HUES48 (cell line): Measurements from ENCODE around the gene DEF6.

Source experiments
- H3K27ac ChIP-seq: one replicate; pipeline ENCODE4 v1.7.0; 2013; ENCODE audit warnings: low read depth, low read length, inconsistent platforms
- H3K27me3 ChIP-seq: 2 replicates; pipeline ENCODE4 v1.6.1; 2013; ENCODE audit warnings: mild to moderate bottlenecking, low read length; ENCODE audit not compliant: control insufficient read depth, insufficient read depth
- H3K36me3 ChIP-seq: 2 replicates; pipeline ENCODE4 v1.6.1; 2013; ENCODE audit warnings: low read length; ENCODE audit not compliant: control insufficient read depth, insufficient read depth
- H3K4me1 ChIP-seq: 2 replicates; pipeline ENCODE4 v1.6.1; 2013; ENCODE audit warnings: mild to moderate bottlenecking, low read length; ENCODE audit not compliant: control insufficient read depth, insufficient read depth
- H3K4me3 ChIP-seq: 2 replicates; pipeline ENCODE4 v1.5.1; 2013; ENCODE audit warnings: mild to moderate bottlenecking, low read depth, low read length
- H3K9ac ChIP-seq: 2 replicates; pipeline ENCODE4 v1.6.1; 2013; ENCODE audit warnings: mild to moderate bottlenecking, low read depth, low read length, moderate library complexity
- H3K9me3 ChIP-seq: 2 replicates; pipeline ENCODE4 v1.6.1; 2013; ENCODE audit warnings: low read length; ENCODE audit not compliant: control insufficient read depth, insufficient read depth

The DEF6 gene

GRCh38 chr6:35260591-35261570, 36.7 kb upstream of the DEF6 start:
- H3K9ac ChIP-seq: peak overlapping the region; percentile 81
- H3K36me3 ChIP-seq: no peaks in the 10 kb centered on the region
- H3K9me3 ChIP-seq: no peaks in the 10 kb centered on the region
- peaks cover 5% of the 10 kb centered on the region; the same call in 1 of the 2 replicates for H3K4me1 ChIP-seq
- peak overlapping the region; percentile 99 for H3K27ac ChIP-seq
- H3K27me3 ChIP-seq: no peaks in the 10 kb centered on the region
- H3K4me3 ChIP-seq: peak overlapping the region; percentile 84

GRCh38 chr6:35262596-35262995, 35.0 kb upstream of the DEF6 start:
- H3K9me3 ChIP-seq: no peaks in the 10 kb centered on the region
- H3K36me3 ChIP-seq: no peaks in the 10 kb centered on the region
- H3K27me3 ChIP-seq: no peaks in the 10 kb centered on the region
- no peak overlapping the region for H3K9ac ChIP-seq
- peaks cover 5% of the 10 kb centered on the region; the same call in 1 of the 2 replicates for H3K4me1 ChIP-seq
- H3K4me3 ChIP-seq: no peak overlapping the region
- no peak overlapping the region for H3K27ac ChIP-seq

- H3K9ac ChIP-seq: no peak overlapping the region
- no peak overlapping the region for H3K27ac ChIP-seq
- no peaks in the 10 kb centered on the region for H3K36me3 ChIP-seq
- no peaks in the 10 kb centered on the region for H3K27me3 ChIP-seq
- H3K9me3 ChIP-seq: no peaks in the 10 kb centered on the region
- no peaks in the 10 kb centered on the region; the same call in 1 of the 2 replicates for H3K4me1 ChIP-seq
- H3K4me3 ChIP-seq: no peak overlapping the region
Measured at GRCh38 chr6:35264550-35265274, 32.9 kb upstream of the DEF6 start.

GRCh38 chr6:35265523-35265922, 32.1 kb upstream of the DEF6 start:
- Histone ChIP-seq H3K9me3 (no peaks in the 10 kb centered on the region), H3K36me3 (no peaks in the 10 kb centered on the region), H3K9ac (no peak overlapping the region), H3K27me3 (no peaks in the 10 kb centered on the region), H3K4me3 (no peak overlapping the region), H3K4me1 (no peaks in the 10 kb centered on the region; the same call in 1 of the 2 replicates), H3K27ac (no peak overlapping the region)

GRCh38 chr6:35267446-35267845, 30.2 kb upstream of the DEF6 start:
- Histone ChIP-seq H3K27me3 (no peaks in the 10 kb centered on the region), H3K36me3 (no peaks in the 10 kb centered on the region), H3K27ac (no peak overlapping the region), H3K9me3 (no peaks in the 10 kb centered on the region), H3K4me1 (no peaks in the 10 kb centered on the region), H3K9ac (no peak overlapping the region), H3K4me3 (no peak overlapping the region)

- Histone ChIP-seq H3K36me3 (no peaks in the 10 kb centered on the region), H3K9ac (no peak overlapping the region), H3K9me3 (no peaks in the 10 kb centered on the region), H3K4me1 (no peaks in the 10 kb centered on the region), H3K27ac (no peak overlapping the region), H3K4me3 (no peak overlapping the region), H3K27me3 (no peaks in the 10 kb centered on the region)
Measured at GRCh38 chr6:35267897-35268296, 29.7 kb upstream of the DEF6 start.

- Histone ChIP-seq H3K4me3 (no peak overlapping the region), H3K4me1 (no peaks in the 10 kb centered on the region), H3K36me3 (no peaks in the 10 kb centered on the region), H3K9me3 (no peaks in the 10 kb centered on the region), H3K27me3 (no peaks in the 10 kb centered on the region), H3K9ac (no peak overlapping the region), H3K27ac (no peak overlapping the region)
Measured at GRCh38 chr6:35272005-35272404, 25.6 kb upstream of the DEF6 start.

- Histone ChIP-seq H3K4me3 (no peak overlapping the region), H3K27me3 (no peaks in the 10 kb centered on the region), H3K9me3 (no peaks in the 10 kb centered on the region), H3K4me1 (no peaks in the 10 kb centered on the region), H3K9ac (no peak overlapping the region), H3K27ac (no peak overlapping the region), H3K36me3 (no peaks in the 10 kb centered on the region)
Measured at GRCh38 chr6:35273822-35274559, 23.6 kb upstream of the DEF6 start.

GRCh38 chr6:35275744-35276260, 21.8 kb upstream of the DEF6 start:
- Histone ChIP-seq H3K27ac (no peak overlapping the region), H3K27me3 (no peaks in the 10 kb centered on the region), H3K9me3 (no peaks in the 10 kb centered on the region)

GRCh38 chr6:35278708-35279107, 18.9 kb upstream of the DEF6 start:
- Histone ChIP-seq H3K36me3 (peaks cover 24% of the 10 kb centered on the region), H3K4me1 (no peaks in the 10 kb centered on the region), H3K9me3 (no peaks in the 10 kb centered on the region), H3K9ac (no peak overlapping the region), H3K4me3 (no peak overlapping the region), H3K27me3 (no peaks in the 10 kb centered on the region), H3K27ac (no peak overlapping the region)

More at GRCh38 chr6:35275744-35276260, 21.8 kb upstream of the DEF6 start:
- no peak overlapping the region for H3K4me3 ChIP-seq
- H3K36me3 ChIP-seq: no peaks in the 10 kb centered on the region
- H3K4me1 ChIP-seq: no peaks in the 10 kb centered on the region
- H3K9ac ChIP-seq: no peak overlapping the region
